DMS153 treated with DMSO at 0.1 percent for 48 hours (cell line): Measurements from ENCODE around the gene WWOX.

Source experiments
- DNase-seq: peaks from one replicate; lab custom pipeline; 2025; ENCODE audit not compliant: unreplicated experiment; lab: John Stamatoyannopoulos, UW

WWOX gene

DNA sequence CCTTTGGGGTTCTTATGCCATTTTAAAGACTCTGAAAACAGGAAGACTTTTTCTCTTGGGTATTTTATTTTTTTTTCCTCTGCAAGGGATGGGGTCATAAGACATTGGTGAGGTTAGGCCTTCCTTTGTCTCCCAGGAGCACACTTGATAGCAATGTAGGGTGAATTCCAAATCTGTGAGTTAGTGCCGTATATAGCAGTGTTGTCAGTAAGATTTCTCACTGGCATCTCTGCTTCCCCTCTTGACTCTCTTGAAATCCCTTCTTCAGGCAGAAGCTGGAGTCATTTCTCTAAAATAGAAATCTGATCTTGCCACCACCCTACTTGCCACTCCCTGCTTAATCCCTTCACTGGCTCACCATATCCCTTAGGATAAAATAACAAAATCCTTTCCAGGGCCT, 529.7 kb downstream of the WWOX start:
- no peak for DNase-seq

DNA sequence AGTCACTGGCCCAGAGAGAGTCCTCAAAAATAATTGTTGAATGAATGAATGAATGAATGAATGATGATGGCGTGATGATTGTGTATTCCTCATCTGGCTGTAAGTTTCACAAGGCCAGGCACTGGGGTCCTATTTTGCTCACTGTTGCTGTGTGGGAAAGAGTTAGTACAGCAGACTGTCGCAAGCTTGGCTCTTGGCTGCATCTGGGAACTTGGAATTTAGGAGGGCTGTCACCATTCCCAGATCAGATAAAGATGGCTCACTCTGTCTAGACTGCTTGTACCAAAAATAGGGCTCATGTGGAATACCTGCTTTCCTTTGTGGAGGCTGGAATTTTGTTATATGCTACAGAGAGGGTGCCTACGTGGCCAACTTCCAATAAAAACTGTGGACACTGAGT, 530.6 kb downstream of the WWOX start:
- no peak for DNase-seq

DNA sequence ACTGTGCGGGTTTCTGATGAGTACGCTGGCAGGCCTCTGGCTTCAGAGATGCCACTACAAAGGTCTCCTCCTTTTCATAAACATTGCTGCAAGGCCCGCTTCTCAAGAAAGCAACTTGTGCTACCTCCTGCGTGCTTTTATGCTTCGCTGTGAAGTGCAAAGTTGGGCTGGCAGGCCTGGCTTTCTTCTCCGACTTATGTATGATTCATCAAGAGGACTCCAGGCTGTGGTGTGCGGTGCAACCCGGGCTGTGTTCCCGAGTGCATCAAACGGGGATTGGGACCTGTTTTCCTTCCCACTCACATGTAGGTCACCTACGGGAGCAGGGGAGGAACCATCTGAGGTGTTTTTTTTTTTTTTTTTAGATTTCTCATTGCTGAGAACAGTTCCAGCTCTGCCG, 534.1 kb downstream of the WWOX start:
- DNase-seq, result no peak

DNA sequence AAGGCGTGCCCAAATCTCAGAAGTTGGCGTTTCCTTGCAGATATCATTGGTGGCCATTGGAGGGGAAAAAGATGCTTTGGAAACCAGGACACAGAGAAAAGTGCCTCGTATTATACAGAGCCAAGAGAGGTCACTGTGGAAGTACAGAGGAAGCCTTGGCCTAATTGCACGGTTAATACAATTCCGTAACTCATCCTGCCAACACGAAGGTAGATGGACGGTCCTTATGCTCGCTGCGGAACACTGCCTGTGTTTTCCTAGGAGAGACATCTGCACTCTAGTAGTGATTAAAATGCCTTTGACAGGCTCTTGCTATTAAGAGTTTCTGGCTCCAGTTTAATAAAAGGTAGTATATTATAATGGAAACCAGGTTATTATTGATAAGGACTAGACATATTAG, 536.4 kb downstream of the WWOX start:
- DNase-seq, result no peak

DNA sequence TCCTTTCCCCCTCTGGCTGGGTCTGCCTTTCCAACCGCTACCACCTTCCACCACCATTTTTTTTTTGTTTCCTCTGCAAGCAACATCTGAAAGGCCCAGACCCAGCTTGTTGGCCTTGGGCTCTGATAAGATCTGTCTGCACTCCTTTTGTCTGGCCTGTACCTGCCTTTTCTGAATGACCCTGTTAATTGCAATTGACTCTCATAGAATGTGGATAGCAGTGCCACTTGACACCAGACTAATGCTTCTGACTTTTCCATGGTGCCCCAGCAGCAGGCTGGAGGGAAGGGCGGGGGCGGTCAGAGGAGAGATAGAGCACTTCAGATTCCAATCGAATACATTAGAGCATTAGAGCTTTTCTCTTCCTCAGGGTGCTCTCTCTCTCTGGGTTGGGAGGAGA, 538.9 kb downstream of the WWOX start:
- peak; percentile 40 for DNase-seq

DNA sequence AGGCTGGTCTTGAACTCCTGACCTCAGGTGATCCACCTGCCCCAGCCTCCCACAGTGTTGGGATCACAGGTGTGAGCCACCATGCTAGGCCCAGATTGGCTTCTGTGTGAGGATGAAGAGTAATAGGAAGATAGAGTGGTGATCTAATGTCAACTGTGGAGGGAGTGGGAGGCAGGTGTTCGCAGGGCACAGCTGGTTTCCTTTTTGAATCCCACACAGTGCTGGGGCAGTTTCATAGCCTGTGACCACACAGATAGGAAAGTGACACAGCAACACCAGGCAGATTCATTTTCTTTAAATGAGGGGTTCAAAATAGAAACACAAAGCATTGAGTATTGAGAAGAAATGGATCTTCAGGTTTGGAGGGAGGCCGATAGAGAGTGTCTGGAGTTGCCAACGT, 540.3 kb downstream of the WWOX start:
- DNase-seq, result no peak

DNA sequence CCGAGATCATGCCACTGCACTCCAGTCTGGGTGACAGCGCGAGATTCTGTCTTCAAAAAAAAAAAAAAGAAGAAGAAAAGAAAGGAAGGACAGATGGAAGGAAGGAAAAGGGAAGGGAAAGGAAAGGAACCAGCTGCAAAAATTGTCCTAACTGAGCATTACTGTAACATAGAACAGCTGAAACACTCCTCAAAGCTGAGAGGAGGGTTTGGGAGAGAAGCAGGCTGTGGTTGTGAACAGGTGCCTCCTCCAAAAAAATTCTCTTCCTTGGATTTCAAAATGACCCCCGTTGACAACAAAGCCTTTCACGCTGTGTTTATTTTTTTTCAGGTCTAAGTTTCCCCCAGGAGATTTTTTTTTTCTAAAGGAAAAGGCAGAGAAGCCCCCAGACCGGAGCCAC, 541.4 kb downstream of the WWOX start:
- no peak for DNase-seq

DNA sequence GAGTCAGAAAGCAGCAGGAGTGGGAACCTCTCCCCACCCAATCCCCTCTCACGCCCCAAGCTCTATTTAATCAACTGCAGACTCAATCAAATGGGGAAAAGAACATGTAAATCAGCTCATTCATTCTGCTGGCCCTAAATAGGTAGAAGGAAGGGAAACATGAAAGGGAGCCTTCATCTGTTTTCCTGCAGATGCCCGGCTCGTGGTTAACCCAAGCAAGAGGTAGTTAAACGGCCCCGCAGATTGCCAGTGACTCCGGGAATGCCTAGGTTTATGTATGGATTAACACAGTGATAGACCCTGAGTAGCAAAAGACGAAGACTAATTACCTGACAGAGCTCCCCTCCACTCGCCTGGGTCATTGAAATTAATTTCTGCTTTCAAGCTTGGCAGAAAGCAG, 542.0 kb downstream of the WWOX start:
- DNase-seq, result no peak

DNA sequence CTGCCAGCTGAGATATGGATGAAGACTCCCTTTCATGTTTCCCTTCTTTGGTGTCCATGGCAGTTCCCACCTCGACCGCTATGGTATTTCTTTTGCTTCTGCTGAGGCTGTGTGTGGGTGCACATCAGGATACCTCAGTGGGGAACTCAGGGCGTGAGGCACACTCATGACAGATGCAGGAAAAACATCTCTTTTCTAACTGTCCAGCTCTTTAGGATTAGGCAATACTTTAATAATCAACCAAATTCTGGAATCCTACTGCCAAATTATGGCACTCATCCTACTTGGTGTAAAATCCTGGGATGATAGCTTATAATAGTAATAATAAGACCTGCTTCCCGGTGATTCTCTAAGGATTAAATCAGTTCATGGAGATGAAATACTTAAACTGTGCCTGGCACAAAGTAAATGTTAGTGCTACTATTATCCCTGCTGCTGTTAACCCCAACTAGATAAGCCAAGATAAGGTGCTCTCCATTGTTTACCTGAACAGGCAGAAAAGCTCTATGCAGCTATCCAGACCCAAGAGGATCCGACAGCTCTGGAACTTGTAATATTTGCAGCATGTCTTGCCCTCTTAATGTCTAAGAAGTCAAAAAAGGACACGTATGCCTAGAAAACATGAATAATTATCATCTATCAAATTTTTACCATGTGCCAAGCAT, 543.3 kb downstream of the WWOX start:
- no peak for DNase-seq

DNA sequence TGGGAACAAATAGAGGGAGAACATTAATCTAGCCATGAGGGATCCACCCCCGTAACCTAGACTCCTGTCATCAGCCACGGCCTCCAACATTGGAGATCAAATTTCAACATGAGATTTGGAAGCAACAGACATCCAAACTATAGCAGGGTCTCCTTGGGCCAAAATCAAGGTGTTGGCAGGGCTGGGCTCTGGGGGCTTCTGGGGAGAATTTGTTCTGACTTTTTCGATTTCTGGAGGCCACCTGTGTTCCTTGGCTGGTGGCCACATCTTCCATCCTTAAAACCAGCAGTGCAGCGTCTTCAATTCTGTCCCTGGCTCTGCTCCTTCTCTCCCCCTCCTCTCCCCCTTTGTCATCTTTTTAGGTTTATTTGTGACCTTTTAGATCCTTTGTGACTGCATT, 546.2 kb downstream of the WWOX start:
- DNase-seq, result no peak

DNA sequence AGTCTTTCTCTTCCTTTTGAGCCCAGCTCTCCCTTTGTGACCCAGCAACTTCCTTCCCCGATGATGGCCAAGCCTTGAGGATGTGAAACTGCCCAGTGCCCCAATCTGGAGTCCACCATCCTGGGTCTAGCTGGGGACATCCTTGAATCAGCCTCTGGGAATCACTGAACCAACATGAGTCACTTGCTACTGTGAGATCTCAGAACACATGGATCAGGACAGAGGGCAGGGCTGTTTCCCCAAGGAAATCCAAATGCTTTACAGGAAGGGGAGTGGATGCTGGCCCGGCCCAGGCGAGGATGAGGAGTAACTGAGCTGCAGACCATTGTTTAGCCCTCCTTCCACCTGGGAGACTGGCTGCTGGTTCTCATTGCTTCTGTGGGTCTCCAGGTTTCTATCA, 547.6 kb downstream of the WWOX start:
- DNase-seq, result no peak

DNA sequence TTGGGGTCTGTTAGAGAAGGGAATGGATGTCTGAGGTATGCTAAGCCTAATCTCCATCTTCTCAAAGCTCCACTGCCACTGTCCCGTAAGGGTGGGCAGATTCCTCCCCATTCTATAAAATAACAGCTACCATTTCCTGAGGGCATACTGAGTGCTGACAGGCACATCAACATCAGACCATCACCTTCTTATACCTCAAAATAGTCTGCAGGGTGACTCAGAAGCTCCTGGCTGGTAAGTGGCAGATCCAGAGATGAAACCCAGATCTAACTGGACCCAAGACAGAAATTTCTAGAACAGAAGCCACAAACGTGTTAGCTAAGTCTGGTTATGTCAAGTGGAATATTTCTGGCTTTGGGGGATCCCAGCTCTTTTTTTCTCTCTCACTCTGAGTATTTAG, 548.0 kb downstream of the WWOX start:
- DNase-seq, result no peak

DNA sequence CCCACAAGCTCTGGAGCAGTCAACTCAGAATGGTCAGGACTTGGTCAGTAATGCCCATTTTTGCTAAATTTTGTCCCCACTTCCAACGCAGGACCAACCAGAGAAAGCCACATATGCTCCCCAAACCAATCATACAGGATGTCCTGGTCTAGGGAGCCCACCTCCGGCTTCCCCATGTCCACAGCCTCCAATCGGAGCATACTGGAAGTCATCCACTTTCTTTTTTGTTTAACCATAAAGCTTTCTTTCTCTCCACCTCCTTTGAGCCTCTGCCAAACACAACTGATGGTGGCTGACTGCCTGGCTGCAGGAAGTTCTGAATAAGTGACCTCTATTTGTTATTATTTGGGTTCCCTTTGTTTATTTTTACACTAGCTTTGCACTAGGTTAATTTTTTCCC, 549.1 kb downstream of the WWOX start:
- DNase-seq, result peak; percentile 31

DNA sequence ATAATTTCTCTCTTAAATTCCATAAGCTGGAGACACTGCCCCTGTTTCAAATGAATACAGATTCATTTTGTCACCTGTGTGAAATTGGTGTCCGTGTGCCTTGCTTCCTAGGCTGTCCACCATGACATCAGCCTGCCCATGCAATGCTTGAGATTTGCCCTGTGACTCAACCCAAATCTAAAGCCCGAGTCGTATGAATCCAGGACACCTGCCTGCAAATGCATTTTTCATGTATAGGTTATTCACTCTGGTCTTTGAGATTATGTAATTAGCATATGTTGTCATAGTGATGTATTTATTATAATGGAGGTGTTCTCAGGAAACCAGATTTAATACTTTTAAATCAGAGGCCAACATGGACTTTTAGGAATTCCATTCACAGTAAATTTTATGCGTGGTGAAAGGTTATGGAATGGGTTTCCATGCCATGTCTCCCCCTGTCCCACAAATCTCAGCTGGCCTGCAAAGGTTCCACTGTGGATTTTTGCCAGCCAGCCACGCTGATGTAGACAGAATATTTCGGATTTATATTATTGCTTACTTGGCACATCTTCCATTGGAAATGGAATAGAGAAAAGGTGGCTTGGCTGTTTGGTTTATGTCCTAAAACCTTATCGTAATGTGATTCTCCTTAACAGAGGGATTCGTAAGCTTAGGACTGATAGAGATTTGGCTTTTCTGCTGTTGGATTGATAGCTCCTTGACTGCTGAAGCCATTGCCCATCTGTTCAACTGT, 551.1 kb downstream of the WWOX start:
- DNase-seq, result no peak

DNA sequence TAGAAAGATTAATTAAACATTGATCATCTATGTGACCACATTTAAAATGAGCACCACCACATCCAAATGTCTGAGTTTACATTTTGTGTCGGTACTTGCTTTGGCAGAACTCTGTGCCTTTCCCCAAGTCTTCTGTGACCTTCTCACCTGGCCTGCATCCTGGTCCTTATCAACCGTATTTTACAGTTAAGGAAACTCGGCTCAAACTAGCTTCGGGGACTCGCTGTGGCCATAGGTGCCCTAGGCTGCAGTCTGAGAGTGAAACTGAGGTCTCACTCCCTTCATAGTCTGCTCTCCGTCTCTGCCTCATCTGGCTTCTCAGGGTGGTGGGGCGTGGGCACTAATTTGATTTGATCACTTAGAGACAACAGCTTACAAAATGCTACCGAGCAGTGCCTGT, 555.5 kb downstream of the WWOX start:
- DNase-seq, result no peak

DNA sequence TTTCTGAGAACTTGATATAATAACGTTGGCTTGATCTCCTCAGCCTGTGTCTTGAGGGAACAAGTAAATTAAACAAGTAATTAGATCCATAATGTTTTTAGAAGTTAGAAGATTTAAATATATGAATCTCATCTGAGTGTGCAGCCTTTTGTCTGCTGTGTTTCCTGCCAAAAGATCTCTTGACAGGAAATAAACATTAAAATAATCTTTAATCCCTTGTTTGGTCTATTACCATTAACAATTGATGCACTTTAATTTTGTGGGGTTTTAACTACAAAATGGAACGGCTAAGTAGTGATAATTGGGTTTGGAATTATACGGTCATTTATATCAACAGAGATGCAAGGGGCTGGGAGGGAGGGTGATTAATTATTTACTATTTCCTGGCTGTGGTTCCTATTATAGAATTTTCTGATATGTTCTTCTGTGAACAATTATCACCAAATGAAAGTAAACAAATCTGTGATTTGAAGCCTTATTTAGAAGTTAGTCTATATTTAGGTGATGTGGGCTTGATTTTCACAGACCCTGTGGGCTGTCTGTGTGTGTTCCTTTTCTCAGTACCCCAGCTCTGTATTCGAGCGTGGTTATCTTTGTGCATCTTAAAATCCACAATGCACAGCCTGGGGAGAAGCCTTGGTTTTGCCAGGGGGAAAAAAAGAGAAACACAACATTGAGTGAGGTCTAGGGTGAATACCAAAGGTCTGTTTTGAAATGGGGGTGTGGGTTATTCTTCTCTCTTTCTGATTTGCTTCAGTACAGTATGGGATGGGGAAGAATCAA, 556.1 kb downstream of the WWOX start:
- DNase-seq, result no peak

DNA sequence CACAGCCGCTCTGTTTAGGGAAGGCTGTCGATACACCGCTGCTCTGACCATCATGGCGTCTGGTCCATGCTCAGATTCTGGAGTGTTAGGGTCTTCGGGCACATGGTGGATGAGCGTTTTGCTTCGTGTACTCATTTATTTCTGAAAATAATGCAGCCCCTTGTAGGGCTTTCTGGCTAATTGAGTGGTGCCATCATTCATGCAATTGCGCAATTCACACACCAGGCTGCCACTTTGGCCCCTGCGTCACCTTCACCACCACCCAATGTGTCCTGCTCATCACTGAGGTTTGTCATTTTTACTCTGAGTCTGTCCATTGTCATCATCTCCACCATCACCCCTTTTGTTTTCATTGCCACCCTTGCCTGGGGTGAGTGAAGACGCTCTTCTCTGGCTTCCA, 557.4 kb downstream of the WWOX start:
- DNase-seq, result no peak

DNA sequence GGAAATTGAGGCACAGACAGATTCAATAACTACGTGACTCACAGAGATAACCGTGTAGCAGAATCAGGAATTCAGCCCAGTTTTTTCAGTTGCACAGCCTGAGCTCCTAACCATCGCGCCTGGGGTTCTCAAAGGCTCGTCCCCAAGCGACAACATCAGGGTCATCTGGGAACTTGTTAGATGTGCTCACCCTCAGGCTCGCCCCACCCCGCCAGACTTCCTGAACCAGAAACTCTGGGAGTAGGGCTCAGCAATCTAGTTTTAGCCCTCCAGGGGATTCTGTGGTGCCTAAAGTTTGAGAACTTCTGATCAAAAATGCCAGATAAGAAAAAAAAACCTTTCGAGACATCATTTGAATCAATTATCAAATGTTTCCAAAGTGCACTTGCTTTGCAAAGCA, 559.8 kb downstream of the WWOX start:
- no peak for DNase-seq

DNA sequence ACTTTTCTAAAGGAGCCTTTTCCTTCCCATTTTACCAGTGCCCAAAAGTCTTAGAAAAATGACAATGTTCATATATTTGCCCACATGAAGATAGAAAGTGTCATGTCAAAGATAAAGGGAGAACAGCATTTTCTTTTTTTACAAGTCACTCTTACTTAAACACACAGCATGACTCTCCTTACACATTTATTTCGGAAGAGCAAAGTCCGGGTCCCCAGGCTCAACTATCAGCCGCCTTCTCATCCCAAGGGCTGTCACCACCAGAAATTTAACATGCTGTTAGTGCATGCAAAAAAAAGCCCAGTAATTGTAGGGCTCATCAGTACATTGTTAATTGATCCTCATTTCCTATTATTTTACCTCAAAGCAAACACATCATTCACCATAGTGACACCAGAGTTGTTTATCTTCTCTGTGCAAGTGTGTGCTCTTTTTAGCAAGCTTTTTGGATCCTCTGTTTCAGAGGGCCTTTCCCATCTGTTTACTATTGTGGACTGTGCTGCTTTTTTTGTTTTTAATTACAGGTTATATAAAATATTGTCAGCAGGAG, 560.3 kb downstream of the WWOX start:
- DNase-seq, result peak; percentile 83

DNA sequence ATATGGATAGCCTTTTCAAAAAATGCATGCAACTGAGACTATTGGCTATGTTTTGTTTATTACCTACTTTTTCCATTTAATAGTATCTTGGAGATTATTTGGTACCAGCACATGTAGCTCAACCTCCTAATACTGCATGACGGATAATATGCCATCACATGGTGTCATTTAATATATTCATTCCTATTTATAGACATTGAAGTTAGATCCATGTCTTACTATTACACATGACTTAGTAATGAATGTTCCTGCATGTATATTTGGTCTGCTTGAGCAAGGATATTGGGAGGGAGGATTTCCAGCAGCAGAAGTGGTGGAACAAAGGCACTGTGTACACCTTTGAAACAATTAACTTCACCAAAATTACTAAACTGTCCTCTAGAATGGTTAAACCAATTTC, 561.3 kb downstream of the WWOX start:
- DNase-seq, result no peak

DNA sequence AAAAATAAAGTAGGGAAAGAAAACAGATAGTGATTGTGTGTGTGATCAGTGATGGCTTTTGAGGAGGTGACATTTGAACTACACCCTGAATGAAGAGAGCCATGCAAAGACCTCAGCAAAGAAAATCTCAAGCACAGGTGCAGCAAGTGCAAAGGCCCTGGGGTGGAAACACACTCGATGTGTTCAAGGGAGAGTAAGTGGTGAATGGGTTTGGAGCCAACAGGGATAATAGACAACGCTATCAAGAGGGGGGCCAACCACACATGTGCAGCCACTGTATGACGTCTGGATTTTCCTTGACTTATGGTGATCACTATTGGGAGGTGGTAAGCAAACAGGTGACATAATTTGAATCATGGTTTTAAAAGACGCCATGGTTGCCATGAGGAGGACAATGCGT, 564.2 kb downstream of the WWOX start:
- DNase-seq, result no peak
